Smooth muscle cell (in vitro differentiated cells): ENCODE results near the gene ATP1A1. TPM values are rescaled to one million over a fixed set of nuclear protein-coding genes. Genes with fewer than 3 reads are reported as not detected.

Experiments
- DNase-seq: peaks from one replicate; lab custom pipeline; 2025; ENCODE audit not compliant: unreplicated experiment; lab: John Stamatoyannopoulos, UW
- H2AFZ ChIP-seq: fragments of 200-600 bp; sonication (generic); 2 replicates; pipeline ENCODE4 v1.6.0; 2016; ENCODE audit warnings: antibody characterized with exemption, low read depth, mild to moderate bottlenecking
- H3F3A ChIP-seq: fragments of 200-600 bp; sonication (generic); 2 replicates; pipeline ENCODE4 v1.6.0; 2017; ENCODE audit warnings: antibody characterized with exemption, low read depth
- H3K27ac ChIP-seq: fragments of 200-600 bp; sonication (generic); 2 replicates; pipeline ENCODE4 v1.5.1; 2016; ENCODE audit warnings: low read depth, mild to moderate bottlenecking
- H3K27me3 ChIP-seq: fragments of 200-600 bp; sonication (generic); 2 replicates; pipeline ENCODE4 v1.6.1; 2016; ENCODE audit warnings: low read depth, mild to moderate bottlenecking
- H3K36me3 ChIP-seq: fragments of 200-600 bp; sonication (generic); 2 replicates; pipeline ENCODE4 v1.5.1; 2016; ENCODE audit warnings: low read depth
- H3K4me1 ChIP-seq: fragments of 200-600 bp; sonication (generic); 2 replicates; pipeline ENCODE4 v1.5.1; 2016; ENCODE audit warnings: low read depth
- H3K4me2 ChIP-seq: fragments of 200-600 bp; sonication (generic); 2 replicates; pipeline ENCODE4 v1.6.0; 2016; ENCODE audit warnings: mild to moderate bottlenecking
- H3K4me3 ChIP-seq: fragments of 200-600 bp; sonication (generic); 2 replicates; pipeline ENCODE4 v1.5.1; 2016; ENCODE audit warnings: mild to moderate bottlenecking
- H3K79me2 ChIP-seq: fragments of 200-600 bp; sonication (generic); 2 replicates; pipeline ENCODE4 v1.6.0; 2016; ENCODE audit warnings: low read depth, mild to moderate bottlenecking
- H3K9ac ChIP-seq: fragments of 200-600 bp; sonication (generic); 2 replicates; pipeline ENCODE4 v1.6.0; 2016; ENCODE audit warnings: low read depth
- H3K9me3 ChIP-seq: fragments of 200-600 bp; sonication (generic); replicated peaks from 2 replicates; pipeline ENCODE4 v1.5.1; 2016; ENCODE audit warnings: low read depth
- H4K20me1 ChIP-seq: fragments of 200-600 bp; sonication (generic); 2 replicates; pipeline ENCODE4 v1.6.0; 2016; ENCODE audit warnings: low read depth
- WGBS: methylation state at CpG from one replicate; pipeline ENCODE4 v1.1.7; 2016; ENCODE audit warnings: low lambda C conversion rate; 5-methylcytosine and 5-hydroxymethylcytosine counted together
- polyA plus RNA-seq: library from polyadenylated mRNA; unstranded; fragments of >200 nt; fragmentation: Nextera tagmentation; extraction: Ambion mirVana; gene quantifications from 2 replicates; pipeline ENCODE4 v1.2.1, GENCODE V29; 2016
- total RNA-seq: library from RNA; depleted of rRNA; stranded (reverse); fragments of >200 nt; gene quantifications from 2 replicates; pipeline ENCODE4 v1.2.3, GENCODE V29; 2014
- TF ChIP-seq, protein P1 (sequence below): fragments of 200-600 bp; sonication (generic); IDR thresholded peaks from 2 replicates; pipeline ENCODE4 v1.5.1; 2017; ENCODE audit warnings: borderline replicate concordance, mild to moderate bottlenecking, antibody characterized with exemption; ENCODE audit not compliant: insufficient read depth, poor library complexity, severe bottlenecking

Gene ATP1A1
- total and polyA plus RNA-seq, 2 experiments from 2014 or later = 75.7 to 104 TPM

DNA sequence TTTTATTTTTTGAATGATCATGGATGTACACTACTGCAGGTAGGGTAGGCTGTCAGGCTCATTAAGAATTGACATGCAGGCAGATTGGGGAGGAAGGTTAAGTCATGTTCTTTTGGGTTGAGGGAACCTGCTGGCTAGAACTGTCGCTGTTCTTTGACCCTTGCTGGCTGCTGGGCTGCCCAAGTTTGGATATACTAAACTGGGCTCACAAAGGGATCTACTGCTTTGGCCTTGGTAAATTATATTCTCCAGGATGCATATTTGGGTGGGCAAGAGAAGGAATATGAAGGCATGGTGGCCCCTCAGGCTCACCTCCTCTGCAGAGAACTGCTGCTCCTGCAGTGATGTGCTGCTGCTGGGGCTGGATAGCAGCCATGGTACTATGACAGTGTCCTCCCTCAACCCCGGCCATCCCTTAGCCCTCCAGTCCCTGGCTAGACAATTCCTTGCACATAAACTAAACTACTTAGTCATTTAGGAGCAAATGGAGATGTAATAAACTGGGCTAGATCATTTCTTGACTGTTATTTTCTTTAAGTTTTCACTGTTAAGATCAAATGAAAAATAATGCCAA is 6.1 kb downstream of the ATP1A1 start:
- H2AFZ ChIP-seq = no peak overlapping the region
- H3K27ac ChIP-seq = no peak overlapping the region
- H3K9me3 ChIP-seq = no peaks in the 10 kb centered on the region
- no peak overlapping the region for H3K4me2 ChIP-seq
- H4K20me1 ChIP-seq = peaks cover 100% of the 10 kb centered on the region
- H3K4me1 ChIP-seq = peaks cover 44% of the 10 kb centered on the region
- TF ChIP-seq, protein P1, sequence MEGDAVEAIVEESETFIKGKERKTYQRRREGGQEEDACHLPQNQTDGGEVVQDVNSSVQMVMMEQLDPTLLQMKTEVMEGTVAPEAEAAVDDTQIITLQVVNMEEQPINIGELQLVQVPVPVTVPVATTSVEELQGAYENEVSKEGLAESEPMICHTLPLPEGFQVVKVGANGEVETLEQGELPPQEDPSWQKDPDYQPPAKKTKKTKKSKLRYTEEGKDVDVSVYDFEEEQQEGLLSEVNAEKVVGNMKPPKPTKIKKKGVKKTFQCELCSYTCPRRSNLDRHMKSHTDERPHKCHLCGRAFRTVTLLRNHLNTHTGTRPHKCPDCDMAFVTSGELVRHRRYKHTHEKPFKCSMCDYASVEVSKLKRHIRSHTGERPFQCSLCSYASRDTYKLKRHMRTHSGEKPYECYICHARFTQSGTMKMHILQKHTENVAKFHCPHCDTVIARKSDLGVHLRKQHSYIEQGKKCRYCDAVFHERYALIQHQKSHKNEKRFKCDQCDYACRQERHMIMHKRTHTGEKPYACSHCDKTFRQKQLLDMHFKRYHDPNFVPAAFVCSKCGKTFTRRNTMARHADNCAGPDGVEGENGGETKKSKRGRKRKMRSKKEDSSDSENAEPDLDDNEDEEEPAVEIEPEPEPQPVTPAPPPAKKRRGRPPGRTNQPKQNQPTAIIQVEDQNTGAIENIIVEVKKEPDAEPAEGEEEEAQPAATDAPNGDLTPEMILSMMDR = no peak
- no peak overlapping the region for H3K4me3 ChIP-seq
- H3F3A ChIP-seq = peaks cover 23% of the 10 kb centered on the region
- no peaks in the 10 kb centered on the region for H3K36me3 ChIP-seq
- no peaks in the 10 kb centered on the region for H3K27me3 ChIP-seq
- peaks cover 89% of the 10 kb centered on the region for H3K79me2 ChIP-seq
- H3K9ac ChIP-seq = no peak overlapping the region
- DNase-seq = no peak
- 83% methylated on average over 2 of the region's 2 CpGs for WGBS

GRCh38 chr1:116379674-116380498 is 6.8 kb downstream of the ATP1A1 start:
- H3K79me2 ChIP-seq = peaks cover 89% of the 10 kb centered on the region
- no peaks in the 10 kb centered on the region for H3K9me3 ChIP-seq
- H3K4me1 ChIP-seq = peaks cover 40% of the 10 kb centered on the region
- H3K27me3 ChIP-seq = no peaks in the 10 kb centered on the region
- TF ChIP-seq, protein P1 = no peak
- H3K4me2 ChIP-seq = no peak overlapping the region
- DNase-seq = no peak
- WGBS = 97% methylated on average over 6 of the region's 6 CpGs
- no peak overlapping the region for H3K4me3 ChIP-seq
- H3K36me3 ChIP-seq = no peaks in the 10 kb centered on the region
- no peak overlapping the region for H3K9ac ChIP-seq
- H4K20me1 ChIP-seq = peaks cover 100% of the 10 kb centered on the region
- H3K27ac ChIP-seq = no peak overlapping the region
- peaks cover 18% of the 10 kb centered on the region for H3F3A ChIP-seq
- no peak overlapping the region for H2AFZ ChIP-seq

DNA sequence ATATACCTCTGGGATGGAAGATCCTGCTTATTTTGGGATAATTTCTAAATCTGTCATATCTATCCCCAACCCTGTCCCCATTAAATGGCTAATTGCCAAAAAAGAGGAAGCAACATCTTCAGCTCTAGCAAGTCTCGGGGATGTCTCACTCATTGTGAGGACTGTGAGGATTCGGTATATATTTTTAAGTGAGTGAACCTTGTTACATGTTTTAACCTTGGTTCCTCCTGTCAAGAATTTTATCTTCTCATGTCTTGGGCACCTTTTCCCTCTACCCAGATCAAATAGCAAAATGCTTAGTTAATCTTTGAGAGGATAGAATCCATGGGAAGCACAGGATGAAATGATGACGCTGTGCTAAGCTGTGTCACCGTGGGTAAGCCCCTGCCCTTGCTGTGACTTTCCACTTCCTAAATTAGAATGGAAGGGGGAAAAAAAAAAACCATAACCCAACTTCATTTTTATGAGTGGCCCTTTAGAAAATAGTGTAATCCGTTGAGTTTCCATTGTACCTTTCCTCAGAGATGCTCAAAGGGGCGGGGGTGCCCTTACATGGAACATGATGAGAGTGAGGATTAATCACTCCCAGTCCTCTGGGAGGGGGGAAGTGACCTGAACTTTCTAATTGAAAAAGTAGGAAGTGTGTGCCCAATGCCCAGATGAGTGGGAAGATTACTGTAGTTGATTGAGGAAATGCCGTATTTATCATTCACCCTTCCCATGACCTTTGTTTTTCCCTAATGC is 7.6 kb downstream of the ATP1A1 start:
- no peak for DNase-seq
- 90% methylated on average over 7 of the region's 7 CpGs for WGBS
- no peak overlapping the region for H3K4me3 ChIP-seq
- H4K20me1 ChIP-seq = peaks cover 100% of the 10 kb centered on the region
- H3K4me1 ChIP-seq = peaks cover 32% of the 10 kb centered on the region
- no peaks in the 10 kb centered on the region for H3K36me3 ChIP-seq
- TF ChIP-seq, protein P1 = no peak
- H3F3A ChIP-seq = peaks cover 10% of the 10 kb centered on the region
- H3K9me3 ChIP-seq = no peaks in the 10 kb centered on the region
- peaks cover 87% of the 10 kb centered on the region for H3K79me2 ChIP-seq
- H3K27ac ChIP-seq = no peak overlapping the region
- no peak overlapping the region for H3K4me2 ChIP-seq
- no peaks in the 10 kb centered on the region for H3K27me3 ChIP-seq
- no peak overlapping the region for H3K9ac ChIP-seq
- no peak overlapping the region for H2AFZ ChIP-seq
